Right renal cortex interstitium (tissue), 3 donors: ENCODE data around the gene LOC101059915.
A peak's percentile ranks its signal among the peaks of the same experiment; 100 is the strongest.
"Not testable (repeated sequence)": the region's sequence is repeated elsewhere in the genome, so short reads cannot be mapped to it uniquely, and the experiment has no call there.

Experiments
- DNase-seq, 3 donors: peaks; one replicate each; pipeline ENCODE4 v3.0.0-alpha.2; 2013; ENCODE audit warnings: low read depth in 3 of 3, low spot score in 2 of 3

The LOC101059915 gene

DNA sequence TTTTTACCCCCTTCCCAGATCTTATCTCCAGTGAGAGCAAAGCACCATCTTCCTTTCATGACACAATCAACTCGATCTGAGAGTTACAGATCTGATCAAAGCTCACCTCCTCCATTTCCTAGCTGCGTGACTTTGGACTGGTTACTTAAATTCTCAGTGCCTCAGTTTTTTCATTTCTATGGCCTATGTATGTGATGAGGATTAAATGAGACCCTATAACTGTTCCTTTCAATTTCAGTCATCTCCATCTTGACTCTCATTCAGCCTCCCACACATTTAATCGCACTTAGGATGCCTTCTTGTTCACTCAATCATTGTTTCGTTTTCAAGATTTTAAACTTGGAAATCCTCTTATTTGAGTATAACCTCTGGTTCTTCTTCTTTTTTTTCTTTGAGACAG is 28.9 kb upstream of the LOC101059915 start:
- no peak for DNase-seq

DNA sequence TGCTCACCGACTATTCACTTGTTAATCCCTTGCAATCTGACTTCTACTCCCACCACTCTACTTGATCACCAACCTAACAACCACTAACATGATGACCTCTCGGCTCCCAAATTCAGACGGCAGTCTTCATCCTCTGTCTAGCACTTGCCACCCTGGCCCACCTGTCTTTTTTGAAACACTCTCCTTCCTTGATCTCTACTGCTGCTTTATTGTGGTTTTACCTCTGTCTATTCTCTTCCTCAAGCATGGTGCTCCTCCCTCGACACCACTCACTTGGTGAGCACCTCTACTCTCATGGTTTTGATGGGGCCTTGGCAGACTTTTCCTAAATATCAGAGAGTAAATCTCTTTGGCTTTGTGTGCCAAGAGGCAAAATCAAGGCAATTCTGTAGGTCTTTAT is 27.3 kb upstream of the LOC101059915 start:
- DNase-seq: no peak

DNA sequence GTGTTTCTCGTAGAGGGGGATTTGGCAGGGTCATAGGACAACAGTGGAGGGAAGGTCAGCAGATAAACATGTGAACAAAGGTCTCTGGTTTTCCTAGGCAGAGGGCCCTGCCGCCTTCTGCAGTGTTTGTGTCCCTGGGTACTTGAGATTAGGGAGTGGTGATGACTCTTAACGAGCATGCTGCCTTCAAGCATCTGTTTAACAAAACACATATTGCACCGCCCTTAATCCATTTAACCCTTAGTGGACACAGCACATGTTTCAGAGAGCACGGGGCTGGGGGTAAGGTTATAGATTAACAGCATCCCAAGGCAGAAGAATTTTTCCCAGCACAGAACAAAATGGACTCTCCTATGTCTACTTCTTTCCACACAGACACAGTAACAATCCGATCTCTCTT is 22.9 kb upstream of the LOC101059915 start:
- DNase-seq: not testable (repeated sequence)

DNA sequence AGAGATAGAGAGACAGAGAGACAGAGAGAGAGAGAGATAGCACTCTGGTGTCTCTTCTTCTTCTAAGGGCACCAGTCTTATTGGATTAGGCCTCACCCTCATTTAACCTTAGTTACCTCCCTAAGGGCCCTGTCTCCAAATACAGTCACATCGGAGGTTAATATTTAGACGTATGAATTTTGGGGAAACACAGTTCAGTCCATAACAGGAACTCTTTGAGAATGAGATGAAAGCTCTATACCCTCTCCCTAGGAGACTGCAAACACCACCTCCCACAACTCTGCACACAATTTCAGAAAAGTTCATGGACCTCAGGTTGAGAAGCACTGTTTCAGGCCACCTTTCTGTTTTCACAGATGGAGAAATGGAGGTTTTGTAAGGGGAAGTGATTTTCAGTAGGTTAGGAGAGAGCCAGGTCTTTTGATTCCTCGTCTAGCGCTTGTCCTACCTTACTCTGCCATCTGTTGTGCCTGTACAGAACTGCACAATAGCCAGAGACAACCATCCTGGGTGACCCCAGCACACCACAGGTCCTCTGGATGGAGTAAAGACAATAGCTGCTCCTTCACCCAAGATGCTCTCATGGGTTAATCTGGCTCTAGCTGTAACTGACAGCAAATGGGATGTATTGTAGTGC is 16.9 kb upstream of the LOC101059915 start:
- no peak for DNase-seq

DNA sequence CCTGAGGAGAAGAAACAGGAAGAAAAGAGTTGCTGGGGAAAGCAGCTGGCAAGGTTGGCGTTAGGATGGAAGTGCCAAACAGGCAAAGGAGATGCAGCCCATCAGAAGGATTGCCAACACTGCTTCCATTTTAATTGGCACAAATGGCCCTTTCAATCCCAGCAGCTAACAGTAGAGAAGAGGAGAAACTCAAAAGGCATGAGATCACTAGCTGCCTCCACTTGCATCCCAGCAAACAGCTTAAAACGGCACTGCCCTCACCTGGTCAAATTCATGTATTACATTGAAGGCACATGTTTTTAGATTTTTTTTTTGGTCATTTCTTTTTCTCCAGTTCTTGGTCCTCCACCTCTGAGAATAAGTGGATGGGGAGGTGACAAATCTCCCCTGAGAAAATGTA is 14.9 kb upstream of the LOC101059915 start:
- DNase-seq: peak in 2 of 3 donors; percentile 14 to 24

DNA sequence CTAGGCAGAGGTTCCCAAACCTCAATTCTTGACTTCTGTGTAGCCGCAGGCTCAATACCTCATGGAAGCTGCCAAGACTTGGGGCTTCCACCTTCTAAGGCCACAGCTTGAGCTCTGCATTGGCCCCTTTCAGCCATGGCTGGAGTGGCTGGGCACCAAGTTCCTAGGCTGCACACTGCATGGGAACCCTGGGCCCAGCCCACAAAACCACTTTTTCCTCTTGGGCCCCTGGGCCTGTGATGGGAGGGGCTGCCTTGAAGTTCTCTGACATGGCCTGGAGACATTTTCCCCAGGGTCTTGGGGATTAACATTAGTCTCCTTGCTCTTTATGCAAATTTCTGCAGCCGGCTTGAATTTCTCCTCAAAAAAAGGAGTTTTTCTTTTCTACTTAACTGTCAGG is 14.0 kb upstream of the LOC101059915 start:
- no peak for DNase-seq

DNA sequence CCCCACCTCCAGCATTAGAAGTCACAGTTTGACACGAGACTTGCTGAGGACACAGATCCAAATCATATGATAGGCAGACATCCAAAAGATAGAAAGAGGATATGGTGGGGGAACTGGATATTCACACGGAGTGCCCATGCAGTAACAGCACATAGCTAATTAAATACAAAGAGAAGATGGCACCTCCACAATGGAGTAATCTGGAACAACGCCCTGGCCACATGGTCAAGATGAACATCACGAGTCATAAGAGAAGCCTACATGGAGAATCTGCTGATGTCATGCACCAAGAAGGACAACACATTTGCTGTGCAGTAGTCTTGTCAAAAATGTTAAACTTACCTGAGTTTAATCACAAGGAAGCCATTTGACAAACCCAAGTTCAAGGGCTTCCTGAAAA is 10.1 kb upstream of the LOC101059915 start:
- DNase-seq: no peak

DNA sequence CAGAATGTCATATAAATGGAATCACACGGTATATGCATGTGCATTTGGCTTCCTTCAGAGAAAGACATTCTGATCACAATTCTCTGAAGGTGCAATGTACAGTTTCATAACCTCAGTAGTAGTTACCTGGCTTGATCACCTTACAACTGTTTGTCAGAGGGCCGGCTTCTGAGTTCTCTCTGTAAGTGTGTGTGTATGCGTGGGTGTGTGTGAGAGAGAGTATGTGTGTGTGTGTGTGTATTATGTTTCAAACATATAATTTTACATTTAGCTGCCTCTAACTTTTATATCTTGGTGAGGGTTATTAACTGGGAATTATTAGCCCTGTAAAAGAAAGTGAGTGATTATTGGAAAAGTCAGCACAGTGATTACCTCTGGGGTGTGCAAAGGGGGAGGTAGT is 8.0 kb upstream of the LOC101059915 start:
- DNase-seq: no peak

DNA sequence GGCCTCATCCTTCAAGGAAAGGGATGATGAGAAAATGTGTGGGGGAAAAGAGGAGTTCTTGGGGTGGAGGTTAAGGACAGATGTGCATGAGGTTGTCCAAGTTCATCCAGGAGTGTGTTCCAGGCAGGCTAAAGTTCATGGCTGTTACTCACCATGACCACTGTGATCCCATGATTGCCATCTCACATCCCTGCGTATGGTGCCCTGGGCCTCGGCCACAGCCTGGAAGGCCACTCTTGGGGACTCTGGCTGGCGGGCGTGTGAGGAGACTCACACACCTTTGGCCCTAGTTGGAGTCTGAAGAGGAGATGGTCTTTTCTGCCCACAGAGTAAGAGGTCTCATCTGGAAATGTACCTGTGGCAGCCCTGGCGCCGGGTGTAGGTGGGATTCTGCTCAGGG is 7.4 kb upstream of the LOC101059915 start:
- no peak for DNase-seq

DNA sequence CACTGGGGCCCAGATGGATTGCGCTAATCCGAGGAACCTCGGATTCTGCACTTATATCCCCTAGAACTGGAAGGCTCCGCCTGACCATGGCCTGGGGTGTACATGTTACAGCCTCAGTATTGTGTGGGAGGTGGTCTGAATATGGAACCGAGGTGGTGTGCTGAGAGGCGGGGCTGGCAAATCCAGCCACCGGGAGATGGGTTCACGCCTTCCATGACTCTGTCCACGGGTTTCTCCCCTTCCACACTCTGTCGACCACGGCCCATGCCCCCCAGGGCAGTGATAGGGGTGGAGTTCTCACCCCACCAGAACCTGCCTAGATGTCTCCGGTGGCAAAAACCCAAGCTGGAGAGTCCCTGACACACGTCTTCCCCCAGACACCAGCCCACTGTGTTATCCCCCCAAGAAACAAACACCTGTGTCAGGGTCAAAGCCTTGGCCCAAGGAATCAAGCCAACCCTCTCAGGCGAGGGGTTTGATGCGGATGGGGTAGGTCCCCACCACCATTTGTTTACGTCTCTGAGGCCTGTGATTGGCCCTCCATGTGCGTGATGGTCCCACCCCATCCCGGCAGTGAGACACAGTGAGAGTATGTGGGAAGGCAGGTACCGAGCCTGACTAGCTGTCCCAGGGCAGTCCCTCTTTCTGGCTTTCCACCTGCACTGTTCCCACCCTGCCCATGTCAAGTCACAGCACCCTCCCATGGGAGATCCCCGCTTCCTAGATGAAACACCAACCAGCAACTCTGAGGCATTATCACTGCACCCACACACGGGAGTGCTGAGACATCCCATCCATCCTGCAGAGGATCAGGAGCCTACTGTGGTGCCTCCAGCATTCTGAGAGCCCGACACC is 6.6 kb upstream of the LOC101059915 start:
- DNase-seq: no peak

DNA sequence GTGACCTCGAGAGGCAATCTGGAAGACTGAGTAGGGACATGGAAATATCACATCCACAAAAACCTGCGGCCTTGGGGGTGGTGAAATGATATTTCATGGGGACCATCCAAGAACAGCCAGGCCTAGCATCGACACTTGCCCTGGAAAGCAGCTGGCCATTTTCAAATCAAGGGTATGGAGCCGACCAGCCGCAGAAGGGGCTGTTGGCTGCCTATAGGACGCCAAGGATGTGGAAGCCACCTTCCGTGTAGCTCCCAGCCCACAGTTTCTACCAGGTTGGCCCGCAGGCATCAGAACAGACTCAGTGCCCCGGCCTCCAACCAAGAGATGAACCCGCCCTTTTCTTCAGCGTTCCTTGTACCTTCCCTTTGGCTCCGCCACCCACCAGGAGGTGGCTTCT is 5.4 kb upstream of the LOC101059915 start:
- DNase-seq: no peak

DNA sequence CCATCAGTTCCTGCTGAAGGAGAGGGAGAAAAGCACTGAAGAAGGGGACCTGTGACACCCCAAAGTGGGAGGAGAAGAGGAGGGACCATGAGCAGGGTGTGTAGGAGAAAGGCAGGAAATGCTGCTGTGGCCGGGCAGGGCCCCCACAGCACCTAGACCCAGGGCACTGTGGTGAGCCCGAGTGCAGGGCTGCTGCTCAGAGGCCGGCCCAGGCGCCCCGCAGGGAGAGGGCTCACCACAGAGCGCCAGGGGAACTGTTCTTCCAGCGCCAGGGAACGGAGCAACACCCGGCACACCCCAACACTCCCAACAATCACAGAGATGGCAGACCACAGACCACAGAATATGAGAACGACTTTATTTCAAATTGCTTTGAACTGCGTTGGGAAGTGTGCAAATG is 4.7 kb upstream of the LOC101059915 start:
- not testable (repeated sequence) for DNase-seq

DNA sequence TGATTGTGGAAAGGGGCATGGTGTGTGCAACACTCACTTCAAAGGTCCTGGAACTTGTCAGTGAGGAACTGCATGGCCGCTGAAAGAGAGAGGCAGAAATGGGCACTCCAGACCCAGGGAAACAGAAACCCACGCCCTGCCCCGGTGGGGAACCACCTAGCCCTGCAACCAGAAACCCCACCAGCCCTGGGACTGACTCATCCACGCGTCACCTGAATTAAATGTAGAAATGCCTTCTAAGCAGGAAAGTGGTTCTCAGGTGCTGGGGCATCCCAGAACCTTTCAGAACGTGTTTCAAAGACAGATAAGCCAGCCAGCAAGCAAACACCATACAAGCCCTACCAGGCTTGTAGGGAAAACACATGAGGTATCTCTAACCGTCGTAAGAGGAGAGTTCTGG is 4.1 kb upstream of the LOC101059915 start:
- not testable (repeated sequence) for DNase-seq

DNA sequence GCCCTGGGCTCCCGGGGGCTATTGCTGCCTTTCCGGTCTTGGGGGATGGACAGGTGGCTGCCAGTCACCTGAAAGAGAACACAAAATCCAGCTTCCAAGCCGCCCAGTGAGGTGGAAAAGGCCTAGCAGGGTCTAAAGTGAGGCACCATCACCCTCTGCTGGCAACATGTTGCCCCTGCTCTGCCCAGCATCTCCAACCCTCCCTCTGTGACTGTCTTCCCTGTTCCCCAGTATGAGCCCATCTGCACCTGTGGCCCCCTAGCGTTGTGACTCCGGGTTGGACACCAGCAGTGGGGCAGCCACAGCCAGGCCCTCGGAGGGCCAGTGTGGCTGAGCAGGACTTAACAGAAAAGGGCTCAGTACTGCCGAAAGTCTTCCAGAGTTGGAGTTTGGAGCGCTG is 3.1 kb upstream of the LOC101059915 start:
- not testable (repeated sequence) for DNase-seq

DNA sequence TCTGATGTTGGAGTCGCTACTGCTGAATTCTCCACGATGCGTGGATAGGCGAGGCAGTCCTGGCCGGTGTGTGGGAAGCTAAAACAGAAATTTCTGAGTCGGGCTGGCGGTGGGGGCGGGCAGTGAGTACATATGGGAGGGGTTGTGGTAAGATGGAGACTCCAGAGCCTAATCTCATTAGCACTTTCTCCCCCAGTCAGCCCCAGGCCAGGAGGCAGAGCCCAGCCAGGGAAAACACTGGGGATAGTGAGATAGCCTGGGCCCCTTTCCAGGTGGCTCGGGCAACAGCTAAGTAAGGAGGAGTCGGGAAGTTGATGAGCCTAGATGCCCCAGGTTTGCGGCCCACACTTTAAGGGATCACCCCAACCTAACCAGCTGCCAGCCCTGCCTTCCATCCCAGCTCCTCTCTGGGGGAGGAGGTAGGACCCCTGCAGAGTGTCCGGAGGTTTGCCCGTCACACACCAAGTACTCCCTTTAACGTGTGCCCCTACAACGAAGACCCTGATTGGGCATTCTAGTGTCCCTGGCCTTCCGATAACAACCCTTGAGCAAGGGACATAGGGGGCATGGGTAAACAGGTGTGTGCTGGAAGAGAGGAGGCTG is 2.4 kb upstream of the LOC101059915 start:
- no peak for DNase-seq

DNA sequence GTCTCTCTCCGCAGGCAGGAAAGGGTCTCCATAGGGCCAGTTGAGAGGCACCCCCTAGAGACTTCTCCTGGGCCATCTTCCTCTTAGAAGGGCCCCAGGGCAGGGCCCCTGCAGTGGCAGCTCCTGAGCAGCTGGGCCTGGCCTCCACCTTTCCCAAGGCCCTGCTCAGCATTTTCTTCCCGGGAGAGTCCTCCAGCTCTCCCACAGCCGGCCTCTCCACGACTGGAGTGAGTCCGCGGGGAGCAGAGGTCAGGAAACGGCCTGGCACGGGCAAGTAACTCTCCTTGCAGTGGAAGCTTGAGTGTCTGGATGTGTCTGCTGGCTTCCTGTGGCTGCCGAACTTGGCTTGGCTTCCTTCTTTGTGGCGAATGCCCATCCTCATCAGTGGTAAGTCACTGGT is 1.6 kb upstream of the LOC101059915 start:
- no peak for DNase-seq

DNA sequence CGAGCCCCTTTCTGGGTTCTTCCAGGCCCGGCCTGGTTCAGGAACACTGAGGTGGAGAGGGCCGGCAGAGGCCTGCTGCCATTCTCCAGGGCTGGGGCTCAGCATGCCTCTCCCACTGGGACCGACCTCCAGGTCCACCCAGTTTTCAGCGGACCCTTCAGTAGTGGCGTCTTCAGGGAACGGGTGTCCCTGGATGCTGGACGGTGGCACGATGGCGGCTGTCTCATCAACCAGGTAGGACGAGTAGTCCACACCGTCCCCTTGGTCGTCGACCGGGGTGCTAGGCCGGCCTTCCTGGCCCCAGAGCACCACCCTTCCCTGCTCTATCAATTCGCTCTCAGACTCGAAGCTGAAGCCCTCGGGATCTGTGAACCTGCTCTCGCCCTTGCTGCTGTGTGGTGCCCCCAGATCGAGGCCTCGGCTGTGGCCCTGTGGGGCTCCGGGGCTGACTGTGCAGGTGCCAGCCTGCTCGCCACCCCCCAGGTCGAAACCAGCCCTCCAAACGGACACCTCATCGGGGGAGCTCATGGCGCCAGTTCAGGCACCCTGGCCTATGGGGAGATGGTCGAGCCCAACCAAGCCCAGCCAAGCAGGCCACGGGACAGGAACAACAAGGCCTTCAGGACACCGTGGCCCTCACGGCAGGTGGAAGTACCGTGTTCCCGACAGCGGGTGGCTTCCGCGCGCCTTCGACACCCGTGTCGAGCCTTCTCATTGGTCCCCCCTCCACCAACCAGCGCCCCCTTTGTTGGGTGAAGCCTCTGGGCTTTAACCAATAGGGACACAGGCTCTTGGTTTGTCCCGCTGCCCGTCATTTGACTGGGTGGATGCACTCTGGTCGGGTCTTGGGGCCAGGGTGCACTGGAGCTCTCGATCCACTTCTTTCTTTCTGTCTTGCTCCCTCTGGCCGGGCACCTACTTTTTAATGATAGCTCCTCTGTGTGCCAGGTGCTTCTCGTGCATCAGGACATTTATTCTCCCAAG is 814 bp upstream of the LOC101059915 start:
- no peak for DNase-seq

DNA sequence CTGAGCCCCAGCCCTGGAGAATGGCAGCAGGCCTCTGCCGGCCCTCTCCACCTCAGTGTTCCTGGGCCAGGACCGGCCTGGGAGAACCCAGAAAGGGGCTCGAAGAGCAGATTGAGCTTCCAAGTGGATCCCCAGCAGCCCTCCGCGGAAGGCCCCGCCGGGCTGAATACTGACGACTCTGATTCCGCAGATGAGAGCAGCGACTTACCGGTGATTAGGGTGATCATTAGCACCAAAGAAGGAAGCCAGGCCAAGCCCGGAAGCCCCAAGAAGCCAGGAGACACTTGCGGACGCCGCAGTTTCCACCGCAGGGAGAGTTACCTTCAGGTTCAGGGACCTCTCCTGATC is 876 bp downstream of the LOC101059915 start:
- no peak for DNase-seq

DNA sequence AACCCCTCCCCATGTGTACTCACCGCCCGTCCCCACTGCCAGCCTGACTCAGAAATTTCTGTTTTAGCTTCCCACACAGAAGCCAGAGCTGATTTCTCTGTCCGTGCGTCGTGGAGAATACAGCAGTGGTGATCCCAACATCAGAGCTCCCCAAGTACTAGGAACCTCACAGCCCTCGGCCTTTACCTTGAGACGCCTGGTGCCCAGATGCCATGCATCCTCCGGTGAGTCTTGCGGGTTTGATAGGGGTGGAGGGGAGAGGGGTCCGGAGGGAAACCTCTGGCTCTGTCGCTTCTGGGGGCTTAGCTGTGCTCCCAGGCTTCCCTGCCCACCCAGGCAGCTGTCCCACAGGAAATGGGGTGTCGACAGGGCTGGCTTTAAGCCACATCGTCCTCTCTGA is 2.1 kb downstream of the LOC101059915 start:
- DNase-seq: no peak

DNA sequence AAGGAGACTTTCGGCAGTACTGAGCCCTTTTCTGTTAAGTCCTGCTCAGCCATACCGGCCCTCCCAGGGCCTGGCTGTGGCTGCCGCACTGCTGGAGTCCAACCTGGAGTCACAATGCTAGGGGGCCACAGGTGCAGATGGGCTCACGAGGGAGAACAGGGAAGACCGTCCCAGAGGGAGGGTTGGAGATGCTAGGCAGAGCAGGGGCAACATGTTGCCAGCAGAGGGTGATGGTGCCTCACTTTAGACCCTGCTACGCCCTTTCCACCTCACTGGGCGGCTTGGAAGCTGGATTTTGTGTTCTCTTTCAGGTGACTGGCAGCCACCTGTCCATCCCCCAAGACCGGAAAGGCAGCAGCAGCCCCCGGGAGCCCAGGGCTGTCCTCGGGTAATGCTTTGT is 2.6 kb downstream of the LOC101059915 start:
- not testable (repeated sequence) for DNase-seq
